GM18511 (cell line): ENCODE results near the gene GRAMD1B.
"Not testable (repeated sequence)": the region's sequence is repeated elsewhere in the genome, so short reads cannot be mapped to it uniquely, and the experiment has no call there.

Experiments used
- ATAC-seq: cut with Tn5 transposase; IDR thresholded peaks from one replicate; pipeline ENCODE4 v1.9.1; 2021; ENCODE audit warnings: mild to moderate bottlenecking, moderate library complexity; ENCODE audit not compliant: unreplicated experiment

The GRAMD1B gene

GRCh38 chr11:123562158-123562557 lies 132.1 kb downstream of the GRAMD1B start:
- no peak for ATAC-seq

DNA sequence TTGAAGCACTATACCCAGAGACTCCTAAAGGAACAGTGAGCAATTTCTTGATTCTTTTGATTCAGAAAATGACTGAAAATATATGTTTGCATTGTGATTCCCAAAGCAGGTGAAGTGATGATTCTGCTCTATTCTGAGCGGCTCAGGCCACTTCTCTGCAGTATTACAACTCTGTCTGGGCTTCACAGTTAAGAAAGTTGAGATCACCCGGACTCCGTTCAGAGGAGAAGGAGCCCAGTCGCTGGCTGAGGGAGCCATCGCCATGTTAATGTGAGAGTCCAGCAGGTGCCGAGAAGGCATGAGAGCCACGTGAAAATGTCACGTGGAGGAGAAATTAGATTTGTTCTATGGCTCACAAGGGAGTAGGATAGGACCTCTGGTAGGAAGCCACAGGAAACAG lies 132.8 kb downstream of the GRAMD1B start:
- no peak for ATAC-seq

GRCh38 chr11:123564221-123564620 lies 134.2 kb downstream of the GRAMD1B start:
- no peak for ATAC-seq

DNA sequence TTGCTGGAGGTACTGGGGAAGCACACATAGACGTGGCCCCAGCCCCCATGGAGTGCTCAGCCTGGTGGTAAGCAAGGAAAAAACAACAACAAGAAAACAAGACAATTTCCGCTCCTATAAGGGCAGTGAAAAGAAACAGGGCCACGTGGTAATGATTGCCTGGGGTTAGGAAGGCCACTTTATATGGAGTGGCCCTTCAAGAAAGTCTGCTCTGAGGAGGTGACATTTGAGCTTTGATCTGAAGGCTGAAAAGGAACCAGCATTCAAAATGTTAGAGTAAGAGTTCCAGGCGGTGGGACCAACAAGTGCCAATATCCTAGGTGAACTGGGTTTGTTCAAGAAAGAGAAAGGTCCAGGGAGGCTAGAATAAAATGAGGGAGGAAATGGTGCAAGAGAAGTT lies 136.8 kb downstream of the GRAMD1B start:
- ATAC-seq, result no peak

GRCh38 chr11:123567466-123567865 lies 137.4 kb downstream of the GRAMD1B start:
- ATAC-seq, result no peak

- no peak for ATAC-seq
Measured at GRCh38 chr11:123568367-123568870, 138.3 kb downstream of the GRAMD1B start.

DNA sequence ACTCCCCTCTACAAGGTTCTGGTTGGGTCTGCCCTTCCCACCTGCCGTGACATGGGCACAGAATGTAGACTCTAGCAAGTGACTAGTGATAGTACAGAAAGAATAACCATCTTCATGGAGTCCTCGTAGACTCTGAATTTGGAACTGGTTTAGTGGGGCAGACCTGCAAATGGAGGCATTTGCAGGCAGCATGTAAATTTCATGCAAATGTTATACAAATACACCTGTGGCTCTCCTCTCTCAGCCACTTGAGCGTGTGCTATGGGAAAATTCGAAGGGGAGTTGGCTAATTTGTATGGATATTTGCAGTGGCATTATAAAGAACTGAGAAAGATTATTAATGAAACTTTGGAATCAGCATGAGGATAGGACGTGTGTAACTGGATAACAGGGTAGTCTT lies 139.3 kb downstream of the GRAMD1B start:
- no peak for ATAC-seq

GRCh38 chr11:123570939-123571580 lies 141.0 kb downstream of the GRAMD1B start:
- no peak for ATAC-seq

DNA sequence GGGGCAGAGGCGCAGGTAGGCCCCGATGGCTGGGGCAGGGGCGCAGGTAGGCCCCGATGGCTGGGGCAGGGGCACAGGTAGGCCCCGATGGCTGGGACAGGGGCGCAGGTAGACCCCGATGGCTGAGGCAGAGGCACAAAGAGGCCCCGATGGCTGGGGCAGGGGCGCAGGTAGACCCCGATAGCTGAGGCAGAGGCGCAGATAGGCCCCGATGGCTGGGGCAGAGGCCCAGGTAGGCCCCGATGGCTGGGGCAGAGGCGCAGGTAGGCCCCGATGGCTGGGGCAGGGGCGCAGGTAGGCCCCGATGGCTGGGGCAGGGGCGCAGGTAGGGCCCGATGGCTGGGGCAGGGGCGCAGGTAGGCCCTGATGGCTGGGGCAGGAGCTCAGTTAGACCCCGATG lies 142.7 kb downstream of the GRAMD1B start:
- ATAC-seq, result not testable (repeated sequence)

DNA sequence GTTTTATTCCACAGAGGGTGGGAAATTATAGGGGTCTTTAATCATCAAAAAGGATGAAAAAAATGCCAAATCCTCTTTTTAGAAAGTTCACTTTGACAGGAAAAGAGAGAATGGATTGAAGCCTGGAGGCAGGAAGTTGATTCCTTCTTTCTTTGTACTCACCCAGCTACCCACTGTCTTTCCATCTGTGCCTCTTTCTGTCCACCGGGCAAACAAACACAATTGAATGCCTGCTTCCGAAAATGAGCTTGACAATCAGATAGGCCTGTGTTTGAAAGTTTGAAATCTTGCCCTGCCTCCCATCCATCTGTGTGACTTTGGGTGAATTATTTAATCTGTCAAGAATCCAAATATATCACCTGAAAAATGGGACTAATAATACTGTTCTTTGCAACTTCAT lies 143.2 kb downstream of the GRAMD1B start:
- no peak for ATAC-seq

GRCh38 chr11:123575441-123575840 lies 145.4 kb downstream of the GRAMD1B start:
- ATAC-seq, result no peak

GRCh38 chr11:123576082-123576481 lies 146.0 kb downstream of the GRAMD1B start:
- no peak for ATAC-seq

GRCh38 chr11:123576501-123576900 lies 146.4 kb downstream of the GRAMD1B start:
- no peak for ATAC-seq

- peak; percentile 61 for ATAC-seq
Measured at GRCh38 chr11:123577081-123577598, 147.1 kb downstream of the GRAMD1B start.

- no peak for ATAC-seq
Measured at GRCh38 chr11:123578778-123579481, 148.9 kb downstream of the GRAMD1B start.

DNA sequence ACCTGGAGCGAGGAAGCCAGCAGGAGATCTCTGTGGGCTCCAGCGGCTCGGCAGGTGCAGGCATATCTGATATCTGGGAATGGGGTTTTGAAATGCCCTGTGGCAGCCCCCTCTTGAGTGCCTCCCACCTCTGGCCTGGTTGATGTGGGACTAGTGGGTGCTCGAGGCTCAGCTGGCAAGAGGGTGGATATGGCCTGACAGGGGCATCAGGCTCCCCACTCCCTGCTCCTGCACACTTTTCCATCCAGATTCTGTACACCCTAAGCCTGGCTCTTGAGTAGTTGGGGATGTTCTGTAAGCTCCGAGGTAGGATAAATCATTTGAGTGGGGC lies 149.4 kb downstream of the GRAMD1B start:
- ATAC-seq, result no peak

DNA sequence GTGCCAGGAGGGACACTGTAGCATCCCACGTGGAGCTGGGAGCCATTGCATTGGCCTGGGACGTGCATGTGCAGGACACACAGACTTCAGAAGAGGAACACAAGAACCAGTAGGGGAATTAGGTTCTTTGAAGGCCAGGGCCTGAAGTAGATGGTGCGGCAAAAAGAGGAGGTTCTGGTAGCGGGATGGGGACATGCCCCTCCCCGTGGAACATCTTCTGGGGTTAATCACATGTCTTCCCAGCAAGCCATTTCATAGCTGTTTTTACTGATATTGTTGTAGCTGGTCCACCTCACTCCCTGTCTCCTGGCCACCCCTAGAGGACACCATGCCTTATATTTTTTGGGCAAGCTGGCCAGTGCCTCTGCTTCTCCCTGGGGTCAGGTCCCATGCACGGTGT lies 150.1 kb downstream of the GRAMD1B start:
- ATAC-seq, result no peak

GRCh38 chr11:123580557-123581275 lies 150.6 kb downstream of the GRAMD1B start:
- ATAC-seq, result peak; percentile 85

- ATAC-seq, result no peak
Measured at GRCh38 chr11:123581651-123582399, 151.8 kb downstream of the GRAMD1B start.

DNA sequence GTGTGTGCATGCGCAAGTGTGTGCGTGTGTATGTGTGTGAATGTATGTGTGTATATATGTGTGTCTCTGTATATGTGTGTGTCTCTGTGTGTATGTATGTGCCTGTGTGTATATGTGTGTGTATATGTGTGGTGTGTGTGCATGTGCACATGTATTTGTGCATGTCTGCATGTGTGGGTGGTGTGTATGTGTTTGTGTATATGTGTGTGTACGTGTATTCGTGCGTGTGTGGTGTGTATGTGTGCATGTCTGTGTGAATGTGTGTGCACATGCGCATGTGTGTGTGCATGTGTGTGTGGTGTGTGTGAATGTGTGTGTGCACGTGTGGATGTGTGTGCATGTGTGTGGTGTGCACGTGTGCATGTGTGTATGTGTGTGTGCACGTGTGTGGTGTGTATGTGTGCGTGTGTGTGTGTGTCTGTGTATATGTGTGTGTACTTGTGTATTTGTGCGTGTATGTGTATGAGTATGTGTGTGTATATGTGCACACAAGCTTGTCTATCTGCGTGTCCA lies 153.0 kb downstream of the GRAMD1B start:
- no peak for ATAC-seq

GRCh38 chr11:123584186-123584585 lies 154.1 kb downstream of the GRAMD1B start:
- no peak for ATAC-seq
